Neural progenitor cell (in vitro differentiated cells): Measurements from ENCODE around the gene UBE2I. TPM values are rescaled to one million over a fixed set of nuclear protein-coding genes. Genes with fewer than 3 reads are reported as not detected.

Experiments
- DNase-seq: peaks from one replicate; pipeline ENCODE4 v3.0.0-alpha.2; 2016; ENCODE audit warnings: low spot score
- H2AFZ ChIP-seq: fragments of 200-600 bp; sonication (generic); replicated peaks from 2 replicates; pipeline ENCODE4 v1.6.1; 2016; ENCODE audit warnings: antibody characterized with exemption
- H3F3A ChIP-seq: fragments of 200-600 bp; sonication (generic); 2 replicates; pipeline ENCODE4 v1.6.1; 2016; ENCODE audit warnings: antibody characterized with exemption, low read depth
- H3K27ac ChIP-seq: fragments of 200-600 bp; sonication (generic); 2 replicates; pipeline ENCODE4 v1.5.1; 2016; ENCODE audit warnings: mild to moderate bottlenecking
- H3K27me3 ChIP-seq: fragments of 200-600 bp; sonication (generic); 2 replicates; pipeline ENCODE4 v1.6.1; 2016; ENCODE audit warnings: mild to moderate bottlenecking, moderate library complexity
- H3K36me3 ChIP-seq: fragments of 200-600 bp; sonication (generic); 2 replicates; pipeline ENCODE4 v1.5.1; 2016
- H3K4me1 ChIP-seq: fragments of 200-600 bp; sonication (generic); 2 replicates; pipeline ENCODE4 v1.6.1; 2016; ENCODE audit warnings: mixed run types
- H3K4me2 ChIP-seq: fragments of 200-600 bp; sonication (generic); 2 replicates; pipeline ENCODE4 v1.6.1; 2016
- H3K4me3 ChIP-seq: fragments of 200-600 bp; sonication (generic); 2 replicates; pipeline ENCODE4 v1.5.1; 2016
- H3K79me2 ChIP-seq: fragments of 200-600 bp; sonication (generic); 2 replicates; pipeline ENCODE4 v1.6.1; 2016; ENCODE audit warnings: low read depth
- H3K9ac ChIP-seq: fragments of 200-600 bp; sonication (generic); 2 replicates; pipeline ENCODE4 v1.6.1; 2016
- H3K9me3 ChIP-seq: fragments of 200-600 bp; sonication (generic); 2 replicates; pipeline ENCODE4 v1.5.1; 2016; ENCODE audit warnings: low read depth
- H4K20me1 ChIP-seq: fragments of 200-600 bp; sonication (generic); 2 replicates; pipeline ENCODE4 v1.6.1; 2016; ENCODE audit warnings: low read depth
- H3K27ac Mint-ChIP-seq: 3 replicates; pipeline ENCODE4 v1.8.0; 2021; ENCODE audit warnings: mixed read lengths
- H3K27me3 Mint-ChIP-seq: 2 replicates; pipeline ENCODE4 v1.8.0; 2022; ENCODE audit warnings: low read depth, mild to moderate bottlenecking, inconsistent platforms, moderate library complexity, mixed read lengths; ENCODE audit not compliant: insufficient read depth
- H3K36me3 Mint-ChIP-seq: 3 replicates; pipeline ENCODE4 v1.8.0; 2021; ENCODE audit warnings: mixed read lengths
- H3K4me1 Mint-ChIP-seq: 3 replicates; pipeline ENCODE4 v1.8.0; 2021; ENCODE audit warnings: mixed read lengths
- H3K4me3 Mint-ChIP-seq: 3 replicates; pipeline ENCODE4 v1.8.0; 2021; ENCODE audit warnings: mild to moderate bottlenecking, moderate library complexity, mixed read lengths
- H3K9me3 Mint-ChIP-seq: 3 replicates; pipeline ENCODE4 v1.8.0; 2020; ENCODE audit warnings: mixed read lengths
- EZH2 ChIP-seq: fragments of 200-600 bp; sonication (generic); IDR thresholded peaks from 2 replicates; pipeline ENCODE4 v1.6.1; 2017; ENCODE audit warnings: antibody characterized with exemption, mild to moderate bottlenecking, moderate library complexity
- EZH2phosphoT487 ChIP-seq: fragments of 200-600 bp; sonication (generic); IDR thresholded peaks from 2 replicates; pipeline ENCODE4 v1.6.1; 2017; ENCODE audit warnings: antibody characterized with exemption
- total RNA-seq: library from RNA; depleted of rRNA; stranded (reverse); fragments of >200 nt; gene quantifications from 2 replicates; pipeline ENCODE4 v1.2.3, GENCODE V29; 2015; ENCODE audit warnings: low replicate concordance
- TF ChIP-seq, protein P1 (sequence below): fragments of 200-600 bp; sonication (generic); IDR thresholded peaks from 2 replicates; pipeline ENCODE4 v1.5.1; 2017; ENCODE audit warnings: antibody characterized with exemption, mild to moderate bottlenecking

Gene UBE2I
- total RNA-seq, 1 donor from 2014 or later, result 239 TPM

GRCh38 chr16:1374418-1375297, 65.2 kb downstream of the UBE2I start:
- H3K4me1 Mint-ChIP-seq, result peaks cover 8% of the 10 kb centered on the region
- H3K27me3 Mint-ChIP-seq, result peaks cover 4% of the 10 kb centered on the region
- no peak overlapping the region for H3K27ac Mint-ChIP-seq
- Histone ChIP-seq H3K36me3 (no peaks in the 10 kb centered on the region), H3K27me3 (peaks cover 14% of the 10 kb centered on the region), H4K20me1 (peaks cover 43% of the 10 kb centered on the region), H3K4me3 (no peak overlapping the region), H3K27ac (no peak overlapping the region), H3F3A (no peaks in the 10 kb centered on the region), H2AFZ (no peak overlapping the region), H3K79me2 (peaks cover 15% of the 10 kb centered on the region), H3K4me2 (no peak overlapping the region), H3K4me1 (no peaks in the 10 kb centered on the region), H3K9me3 (no peaks in the 10 kb centered on the region), H3K9ac (no peak overlapping the region)
- no peak overlapping the region for H3K4me3 Mint-ChIP-seq
- H3K36me3 Mint-ChIP-seq, result no peaks in the 10 kb centered on the region
- no peaks in the 10 kb centered on the region for H3K9me3 Mint-ChIP-seq
- TF ChIP-seq EZH2phosphoT487, result no peak
- TF ChIP-seq EZH2, result no peak
- TF ChIP-seq, protein P1, sequence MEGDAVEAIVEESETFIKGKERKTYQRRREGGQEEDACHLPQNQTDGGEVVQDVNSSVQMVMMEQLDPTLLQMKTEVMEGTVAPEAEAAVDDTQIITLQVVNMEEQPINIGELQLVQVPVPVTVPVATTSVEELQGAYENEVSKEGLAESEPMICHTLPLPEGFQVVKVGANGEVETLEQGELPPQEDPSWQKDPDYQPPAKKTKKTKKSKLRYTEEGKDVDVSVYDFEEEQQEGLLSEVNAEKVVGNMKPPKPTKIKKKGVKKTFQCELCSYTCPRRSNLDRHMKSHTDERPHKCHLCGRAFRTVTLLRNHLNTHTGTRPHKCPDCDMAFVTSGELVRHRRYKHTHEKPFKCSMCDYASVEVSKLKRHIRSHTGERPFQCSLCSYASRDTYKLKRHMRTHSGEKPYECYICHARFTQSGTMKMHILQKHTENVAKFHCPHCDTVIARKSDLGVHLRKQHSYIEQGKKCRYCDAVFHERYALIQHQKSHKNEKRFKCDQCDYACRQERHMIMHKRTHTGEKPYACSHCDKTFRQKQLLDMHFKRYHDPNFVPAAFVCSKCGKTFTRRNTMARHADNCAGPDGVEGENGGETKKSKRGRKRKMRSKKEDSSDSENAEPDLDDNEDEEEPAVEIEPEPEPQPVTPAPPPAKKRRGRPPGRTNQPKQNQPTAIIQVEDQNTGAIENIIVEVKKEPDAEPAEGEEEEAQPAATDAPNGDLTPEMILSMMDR, result no peak
- no peak for DNase-seq

DNA sequence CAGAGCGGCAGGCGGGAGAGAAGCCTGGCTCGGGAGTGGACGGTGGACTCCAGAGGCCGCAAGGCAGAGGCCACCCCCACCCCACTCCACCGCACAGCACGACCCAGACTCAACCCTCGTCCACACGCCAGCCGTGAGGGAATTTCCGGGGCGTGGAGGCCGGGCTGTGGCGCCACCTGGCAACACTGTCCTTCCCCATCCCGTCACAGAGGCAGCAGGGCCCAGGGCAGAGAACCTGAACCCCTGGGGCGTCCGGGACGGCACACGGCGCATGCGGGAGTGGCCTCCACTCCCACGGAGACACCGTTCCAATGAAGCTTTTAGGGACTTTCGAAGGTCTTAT, 65.8 kb downstream of the UBE2I start:
- Histone ChIP-seq H3K9ac (no peak overlapping the region), H3K27me3 (peaks cover 18% of the 10 kb centered on the region), H3K27ac (no peak overlapping the region), H3F3A (peaks cover 4% of the 10 kb centered on the region), H3K4me1 (peaks cover 4% of the 10 kb centered on the region), H3K36me3 (no peaks in the 10 kb centered on the region), H3K79me2 (peaks cover 15% of the 10 kb centered on the region), H3K4me2 (no peak overlapping the region), H3K4me3 (no peak overlapping the region), H3K9me3 (no peaks in the 10 kb centered on the region), H4K20me1 (peaks cover 41% of the 10 kb centered on the region), H2AFZ (no peak overlapping the region)
- Mint-ChIP-seq H3K36me3 (no peaks in the 10 kb centered on the region), H3K4me1 (peaks cover 12% of the 10 kb centered on the region), H3K27ac (no peak overlapping the region), H3K9me3 (no peaks in the 10 kb centered on the region), H3K4me3 (no peak overlapping the region), H3K27me3 (peaks cover 9% of the 10 kb centered on the region)
- no peak for DNase-seq
- no peak for TF ChIP-seq EZH2
- TF ChIP-seq, protein P1, result no peak
- no peak for TF ChIP-seq EZH2phosphoT487

DNA sequence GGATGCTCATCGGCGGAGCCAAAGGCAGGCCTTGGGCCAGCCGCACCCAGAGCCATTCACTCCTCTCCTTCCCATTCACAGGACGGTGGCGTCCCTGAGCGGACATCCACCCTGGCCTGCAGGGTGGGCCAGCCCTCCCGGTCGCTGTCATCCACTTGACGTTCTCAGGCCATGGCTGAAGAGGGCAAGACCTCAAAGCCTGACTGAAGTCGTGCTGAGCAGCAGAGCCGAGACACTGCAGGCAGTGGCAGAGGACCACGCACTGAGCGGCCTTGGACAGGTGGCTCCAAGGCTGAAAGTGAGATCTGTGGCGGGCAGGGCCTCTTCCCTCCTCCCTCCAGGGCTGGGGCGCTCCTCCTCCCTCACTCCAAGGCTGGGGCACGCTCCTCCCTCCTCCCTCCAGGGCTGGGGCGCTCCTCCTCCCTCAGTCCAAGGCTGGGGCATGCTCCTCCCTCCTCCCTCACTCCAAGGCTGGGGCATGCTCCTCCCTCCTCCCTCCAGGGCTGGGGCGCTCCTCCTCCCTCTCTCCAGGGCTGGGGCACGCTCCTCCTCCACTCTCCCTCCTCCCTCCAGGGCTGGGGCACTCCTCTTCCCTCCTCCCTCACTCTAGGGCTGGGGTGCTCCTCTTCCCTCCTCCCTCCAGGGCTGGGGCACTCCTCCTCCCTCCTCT, 66.4 kb downstream of the UBE2I start:
- H3K4me3 ChIP-seq, result no peak overlapping the region
- peaks cover 9% of the 10 kb centered on the region for H3K27me3 Mint-ChIP-seq
- no peaks in the 10 kb centered on the region for H3K9me3 ChIP-seq
- H3K4me2 ChIP-seq, result no peak overlapping the region
- H3K36me3 Mint-ChIP-seq, result peaks cover under 1% of the 10 kb centered on the region
- H3K4me1 Mint-ChIP-seq, result peaks cover 13% of the 10 kb centered on the region
- peaks cover 37% of the 10 kb centered on the region for H4K20me1 ChIP-seq
- no peak for DNase-seq
- no peaks in the 10 kb centered on the region for H3K9me3 Mint-ChIP-seq
- peaks cover 9% of the 10 kb centered on the region for H3F3A ChIP-seq
- H3K36me3 ChIP-seq, result no peaks in the 10 kb centered on the region
- no peak overlapping the region for H3K27ac Mint-ChIP-seq
- H2AFZ ChIP-seq, result no peak overlapping the region
- TF ChIP-seq EZH2 (no peak), EZH2phosphoT487 (no peak)
- TF ChIP-seq, protein P1, result no peak
- H3K79me2 ChIP-seq, result peaks cover 15% of the 10 kb centered on the region
- peaks cover 4% of the 10 kb centered on the region for H3K4me1 ChIP-seq
- H3K4me3 Mint-ChIP-seq, result no peak overlapping the region
- no peak overlapping the region for H3K27ac ChIP-seq
- H3K27me3 ChIP-seq, result peaks cover 20% of the 10 kb centered on the region
- no peak overlapping the region for H3K9ac ChIP-seq

Other genes with a start within 250 kb of the UBE2I start
- not detected in 2 replicates for gene SSTR5, start 236.9 kb upstream of the UBE2I start, total RNA-seq
- gene C1QTNF8, start 213.4 kb upstream of the UBE2I start, total RNA-seq, result not detected in 2 replicates
- gene CACNA1H, start 156.5 kb upstream of the UBE2I start, total RNA-seq, result 9.5 and 32.6 TPM in 2 replicates
- not detected in 2 replicates for gene TPSG1, start 84.4 kb upstream of the UBE2I start, total RNA-seq
- not detected in 2 replicates for gene TPSB2, start 79.5 kb upstream of the UBE2I start, total RNA-seq
- gene TPSAB1, start 68.9 kb upstream of the UBE2I start, total RNA-seq, result not detected in 2 replicates
- not detected in 2 replicates for gene TPSD1, start 53.6 kb upstream of the UBE2I start, total RNA-seq
- gene BAIAP3, start 24.0 kb downstream of the UBE2I start, total RNA-seq, result 0.34 and 4.0 TPM in 2 replicates
- gene TSR3, start 42.2 kb downstream of the UBE2I start, total RNA-seq, result 22.4 and 60.6 TPM in 2 replicates
- 11.8 and 22.7 TPM in 2 replicates for gene GNPTG, start 42.3 kb downstream of the UBE2I start, total RNA-seq
- 6.1 and 25.4 TPM in 2 replicates for gene UNKL, start 105.1 kb downstream of the UBE2I start, total RNA-seq
- gene UQCC4, start 111.1 kb downstream of the UBE2I start, total RNA-seq, result 4.6 and 13.2 TPM in 2 replicates
- gene PERCC1, start 121.4 kb downstream of the UBE2I start, total RNA-seq, result 1.1 TPM in 1 of 2 replicates, not detected in the other
- 0.28 TPM in 1 of 2 replicates, not detected in the other for gene CCDC154, start 134.9 kb downstream of the UBE2I start, total RNA-seq
- 11.5 and 33.4 TPM in 2 replicates for gene CLCN7, start 165.4 kb downstream of the UBE2I start, total RNA-seq
- gene PTX4, start 179.3 kb downstream of the UBE2I start, total RNA-seq, result not detected in 2 replicates
- gene TELO2, start 183.7 kb downstream of the UBE2I start, total RNA-seq, result 18.3 and 58.4 TPM in 2 replicates
- gene TMEM204, start 224.0 kb downstream of the UBE2I start, total RNA-seq, result not detected in 2 replicates